Activated T-helper 1 cell treated with anti-CD3 and anti-CD28 coated beads, Interleukin-2, amount 50 U/mL, for 16 hours (primary cell): ENCODE measurements around the gene DBNL.

ENCODE experiments used
- DNase-seq, 2 donors: peaks; one replicate each; pipeline ENCODE4 v3.0.0-alpha.2; 2020; ENCODE audit warnings: low read depth in 1 of 2, low spot score in 1 of 2

The DBNL gene

DNA sequence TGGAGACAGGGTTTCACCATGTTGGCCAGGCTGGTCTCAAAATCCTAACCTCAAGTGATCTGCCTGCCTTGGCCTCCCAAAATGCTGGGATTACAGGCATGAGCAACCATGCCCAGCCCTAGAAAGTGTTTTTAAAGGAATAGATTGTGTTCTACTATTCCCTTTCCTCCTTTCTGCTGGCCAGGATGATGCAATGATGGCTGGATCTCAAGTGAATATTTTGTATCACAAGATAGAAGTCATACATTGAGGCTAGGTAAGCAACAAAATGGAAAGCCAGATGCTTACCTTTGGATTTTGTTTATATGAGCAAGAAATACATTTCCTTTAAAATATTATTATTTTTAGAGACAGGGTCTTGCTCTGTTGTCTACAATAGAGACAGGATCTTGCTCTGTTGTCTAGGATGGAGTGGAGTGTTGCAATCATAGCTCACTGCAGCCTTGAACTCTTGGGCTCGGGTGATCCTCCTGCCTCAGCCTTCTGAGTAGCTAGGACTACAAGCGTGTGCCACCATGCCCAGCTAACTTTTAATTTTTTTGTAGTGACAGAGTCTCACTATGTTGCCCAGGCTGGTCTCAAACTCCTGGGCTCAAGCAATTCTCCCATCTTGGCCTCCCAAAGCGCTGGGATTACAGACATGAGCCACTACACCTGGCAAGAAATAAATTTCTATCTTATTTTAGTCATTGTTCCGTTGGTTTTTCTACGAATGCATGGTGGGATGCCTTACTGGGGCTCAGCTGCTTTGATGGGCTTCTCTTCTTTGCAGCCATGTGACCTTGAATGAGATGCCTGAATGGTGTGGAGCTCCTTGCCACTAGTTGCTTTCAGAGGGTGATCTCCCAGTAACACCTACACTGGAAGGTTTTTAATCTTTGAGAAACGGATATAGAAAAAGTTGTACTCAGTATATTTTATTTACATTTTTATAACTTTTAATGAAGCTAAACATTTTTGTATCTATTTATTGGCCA, 53.9 kb downstream of the DBNL start:
- no peak for DNase-seq

DNA sequence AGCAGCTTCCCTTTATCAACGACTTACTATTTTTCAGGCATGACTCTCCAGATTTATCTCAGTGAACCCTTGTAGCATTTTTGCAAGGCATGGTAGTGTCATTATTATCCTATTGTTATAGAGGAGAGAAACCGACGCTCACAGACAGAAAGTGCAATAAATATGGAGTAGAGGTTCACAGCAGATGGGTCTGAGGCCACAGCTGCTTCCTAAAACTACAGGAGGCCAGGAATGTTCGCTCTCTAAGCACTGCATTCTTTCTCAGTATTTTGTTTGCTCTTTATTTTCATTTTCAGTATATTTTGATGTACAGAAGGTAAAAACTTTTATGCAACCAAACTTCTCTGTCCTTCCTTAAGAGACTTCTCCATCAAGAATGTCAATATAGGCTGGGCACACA, 55.2 kb downstream of the DBNL start:
- DNase-seq, result no peak

DNA sequence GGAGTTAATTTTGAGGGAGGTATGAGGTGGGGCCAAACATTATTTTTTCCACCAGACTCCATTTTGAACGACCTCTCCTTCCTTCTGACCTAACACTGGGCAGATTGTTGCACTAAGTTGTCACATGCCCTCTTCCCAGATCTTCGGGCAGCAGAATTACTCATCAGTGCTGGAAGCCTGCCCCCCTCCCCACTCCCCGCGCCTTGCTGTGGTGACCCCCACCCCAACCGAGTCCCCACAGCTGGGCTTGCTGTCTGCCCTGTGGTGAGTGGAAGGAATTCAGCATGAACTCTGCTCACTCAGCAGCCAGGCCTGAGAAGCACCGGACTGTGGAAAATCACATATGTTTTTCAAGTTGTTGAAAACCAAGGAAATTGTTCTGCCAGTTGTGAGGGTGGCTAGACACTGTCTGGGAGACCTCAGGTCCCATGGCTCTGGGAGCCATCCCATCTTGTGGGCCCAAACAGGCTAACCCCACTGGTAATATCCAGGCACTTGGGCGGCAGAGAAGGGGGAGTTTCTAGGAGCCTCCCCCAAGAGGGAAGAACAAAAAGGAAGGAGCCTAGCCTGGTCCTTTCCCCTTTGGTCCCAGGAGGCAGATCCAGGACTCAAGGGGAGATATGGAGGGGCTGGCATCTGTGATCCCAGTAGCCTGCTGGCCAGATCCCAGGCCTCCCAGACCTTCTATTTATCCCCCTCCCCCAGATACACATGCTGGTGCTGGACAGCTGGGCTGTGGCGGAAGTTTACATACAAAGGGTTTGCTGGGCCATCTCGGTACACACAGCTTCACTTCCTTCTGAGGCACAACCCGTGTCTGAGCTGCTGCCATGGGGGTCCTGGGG, 56.2 kb downstream of the DBNL start:
- DNase-seq, result no peak

DNA sequence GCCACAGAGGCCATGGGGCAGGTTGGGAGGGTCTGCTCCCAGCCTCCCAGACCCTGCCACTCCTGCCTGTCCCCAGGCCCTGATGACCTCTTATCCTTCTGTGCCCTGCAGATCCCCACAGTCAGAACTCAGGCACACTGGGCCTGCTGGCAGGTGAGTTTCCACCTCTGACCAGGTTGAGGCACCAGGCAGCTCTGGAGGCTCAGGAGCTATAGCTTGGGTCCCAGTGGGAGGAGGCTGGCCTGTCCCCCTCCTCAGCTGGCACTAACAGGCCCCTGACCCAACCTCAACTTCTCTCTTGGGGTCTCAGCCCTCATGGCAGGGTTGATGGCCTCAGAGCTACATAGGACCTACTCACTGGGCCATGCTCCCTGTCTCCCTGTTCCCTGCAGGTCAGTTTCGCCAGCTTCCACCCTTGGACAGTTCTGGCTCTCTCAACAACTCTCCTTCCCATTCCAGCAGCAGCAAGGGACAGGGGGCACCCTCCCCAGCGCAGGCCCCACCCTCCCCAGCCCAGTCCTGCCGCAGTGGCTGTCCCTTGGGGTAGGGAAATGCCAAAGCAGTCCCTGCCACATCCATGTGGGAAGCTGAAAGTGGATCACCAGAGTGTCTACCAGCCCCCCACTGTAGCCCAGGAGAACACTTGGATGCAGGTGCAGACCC, 56.9 kb downstream of the DBNL start:
- no peak for DNase-seq

DNA sequence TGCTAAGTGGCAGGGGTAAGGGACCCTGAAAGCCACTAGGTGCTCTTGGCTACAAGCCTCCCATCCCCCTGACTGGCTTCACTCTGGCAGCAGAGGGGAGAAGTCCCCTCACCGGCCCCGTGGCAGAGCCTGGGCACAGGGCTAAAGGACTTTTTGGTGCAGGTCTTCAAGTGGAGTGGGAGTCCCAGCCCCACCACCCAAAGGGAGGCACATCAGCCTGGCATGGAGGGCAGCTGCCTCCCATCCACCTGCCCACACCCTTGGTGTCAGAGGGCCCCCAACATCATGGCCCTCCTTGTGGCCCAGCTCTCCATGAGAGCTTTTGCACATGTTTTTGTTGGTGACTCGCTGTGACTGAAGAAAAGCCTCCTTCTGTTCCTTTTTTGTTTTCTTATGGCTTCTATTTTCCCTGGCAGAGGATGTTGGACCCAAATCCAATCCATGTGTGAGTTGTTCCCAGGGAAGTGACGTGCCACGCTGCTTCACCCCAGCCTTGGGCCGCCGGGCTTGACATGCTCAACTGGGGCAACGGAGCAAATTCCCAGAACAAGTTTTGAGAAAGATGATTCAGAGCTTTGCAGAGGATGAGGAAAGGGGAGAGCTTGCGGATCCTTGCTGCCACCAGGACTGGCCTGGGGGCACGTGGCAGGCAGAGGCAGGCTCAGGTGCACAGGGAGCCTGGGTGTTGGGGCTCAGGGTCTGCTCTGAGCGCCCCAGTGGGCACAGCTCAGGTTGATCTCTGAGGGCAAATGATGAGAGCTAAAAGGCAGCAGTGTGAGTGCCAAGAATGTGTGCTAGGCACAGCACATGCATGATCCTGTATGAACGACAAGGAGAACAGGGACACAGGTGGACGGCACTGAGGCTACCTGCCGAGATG, 57.7 kb downstream of the DBNL start:
- DNase-seq, result no peak

DNA sequence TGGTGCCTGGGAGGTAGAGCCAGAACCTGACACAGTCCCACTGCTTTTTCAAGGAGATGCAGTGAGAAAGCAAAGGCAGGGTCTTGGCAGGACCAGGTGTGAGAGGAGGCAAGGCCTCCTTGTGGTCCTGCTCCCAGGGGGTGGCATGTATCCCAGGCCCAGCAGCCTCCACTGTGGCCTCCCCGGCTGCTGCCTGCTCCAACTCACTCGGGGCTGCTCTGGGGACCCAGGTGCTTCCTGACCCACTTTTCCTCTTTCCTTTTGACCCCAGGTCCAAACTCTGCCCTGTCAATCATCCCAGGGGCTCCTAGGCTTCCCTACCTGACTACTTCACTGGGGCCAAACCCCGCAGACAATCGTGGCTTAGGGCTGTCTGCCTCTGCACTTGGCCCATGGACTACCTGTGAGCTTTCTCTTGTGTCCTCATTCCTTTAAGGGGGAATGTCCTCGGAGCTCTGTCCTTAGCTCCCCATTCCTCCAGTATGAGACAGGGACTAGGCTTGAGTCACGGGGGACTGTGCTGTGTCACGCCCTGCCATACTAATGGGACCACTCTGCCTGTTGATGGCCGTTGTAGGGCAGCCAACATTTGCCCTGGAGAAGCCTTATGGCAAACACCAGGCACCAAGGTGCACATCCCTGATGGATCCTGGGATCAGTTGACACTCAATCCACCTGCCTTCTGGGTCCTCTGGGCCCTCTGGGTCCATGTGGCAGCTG, 58.5 kb downstream of the DBNL start:
- DNase-seq, result no peak

DNA sequence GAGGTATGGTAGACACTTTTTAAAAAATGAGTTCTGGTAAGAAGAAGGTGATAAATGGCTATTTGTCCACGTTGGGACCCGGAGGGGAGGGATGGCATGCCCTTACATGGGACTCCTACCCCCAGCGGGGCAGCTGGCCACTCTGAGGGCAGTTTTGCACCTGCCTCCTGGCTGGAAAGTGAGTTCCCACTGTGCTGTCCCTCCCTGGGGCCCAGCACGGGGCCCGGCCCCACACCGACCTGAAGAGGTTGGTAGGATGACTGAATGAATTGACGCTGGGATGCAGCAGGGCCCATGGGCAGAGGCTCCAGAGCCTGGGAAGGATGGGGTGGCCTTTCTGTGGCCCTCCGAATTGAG, 59.0 kb downstream of the DBNL start:
- DNase-seq, result no peak

DNA sequence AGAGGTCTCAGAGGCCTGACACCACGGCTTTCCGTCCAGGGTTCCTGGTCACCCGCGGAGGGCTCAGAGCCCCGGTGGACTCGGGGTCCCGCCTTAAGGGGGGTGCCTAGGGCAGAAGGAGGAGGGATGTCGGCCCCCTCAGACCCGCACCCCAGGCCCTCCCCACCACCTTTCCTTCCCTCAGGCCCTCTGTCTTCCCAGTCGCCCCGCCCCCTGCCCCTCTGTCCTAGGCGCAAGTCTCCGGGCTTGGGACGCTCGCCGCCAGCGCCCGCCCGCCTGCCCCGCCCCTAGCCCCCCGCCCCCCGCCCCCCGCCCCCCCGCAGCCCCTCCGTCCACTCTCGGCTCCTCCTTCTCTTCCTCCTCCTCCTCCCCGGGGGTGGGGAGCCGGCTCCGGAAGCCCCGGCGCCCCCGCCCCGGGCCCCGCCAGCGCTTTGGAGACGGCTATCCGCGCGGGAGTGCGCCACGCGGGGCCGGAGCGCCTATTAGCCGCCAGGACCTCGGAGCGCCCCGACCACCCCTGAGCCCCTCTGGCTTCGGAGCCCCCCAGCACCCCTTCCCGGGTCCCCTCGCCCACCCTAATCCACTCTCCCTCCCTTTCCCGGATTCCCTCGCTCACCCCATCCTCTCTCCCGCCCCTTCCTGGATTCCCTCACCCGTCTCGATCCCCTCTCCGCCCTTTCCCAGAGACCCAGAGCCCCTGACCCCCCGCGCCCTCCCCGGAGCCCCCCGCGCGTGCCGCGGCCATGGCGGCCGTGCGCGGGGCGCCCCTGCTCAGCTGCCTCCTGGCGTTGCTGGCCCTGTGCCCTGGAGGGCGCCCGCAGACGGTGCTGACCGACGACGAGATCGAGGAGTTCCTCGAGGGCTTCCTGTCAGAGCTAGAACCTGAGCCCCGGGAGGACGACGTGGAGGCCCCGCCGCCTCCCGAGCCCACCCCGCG, 59.7 kb downstream of the DBNL start, which contains the start of gene AEBP1:
Gene AEBP1 (plus strand): TSS at position 423 of the 937 bp plus-strand sequence. CDS start 321 bp downstream, at position 744.
- DNase-seq, result no peak

DNA sequence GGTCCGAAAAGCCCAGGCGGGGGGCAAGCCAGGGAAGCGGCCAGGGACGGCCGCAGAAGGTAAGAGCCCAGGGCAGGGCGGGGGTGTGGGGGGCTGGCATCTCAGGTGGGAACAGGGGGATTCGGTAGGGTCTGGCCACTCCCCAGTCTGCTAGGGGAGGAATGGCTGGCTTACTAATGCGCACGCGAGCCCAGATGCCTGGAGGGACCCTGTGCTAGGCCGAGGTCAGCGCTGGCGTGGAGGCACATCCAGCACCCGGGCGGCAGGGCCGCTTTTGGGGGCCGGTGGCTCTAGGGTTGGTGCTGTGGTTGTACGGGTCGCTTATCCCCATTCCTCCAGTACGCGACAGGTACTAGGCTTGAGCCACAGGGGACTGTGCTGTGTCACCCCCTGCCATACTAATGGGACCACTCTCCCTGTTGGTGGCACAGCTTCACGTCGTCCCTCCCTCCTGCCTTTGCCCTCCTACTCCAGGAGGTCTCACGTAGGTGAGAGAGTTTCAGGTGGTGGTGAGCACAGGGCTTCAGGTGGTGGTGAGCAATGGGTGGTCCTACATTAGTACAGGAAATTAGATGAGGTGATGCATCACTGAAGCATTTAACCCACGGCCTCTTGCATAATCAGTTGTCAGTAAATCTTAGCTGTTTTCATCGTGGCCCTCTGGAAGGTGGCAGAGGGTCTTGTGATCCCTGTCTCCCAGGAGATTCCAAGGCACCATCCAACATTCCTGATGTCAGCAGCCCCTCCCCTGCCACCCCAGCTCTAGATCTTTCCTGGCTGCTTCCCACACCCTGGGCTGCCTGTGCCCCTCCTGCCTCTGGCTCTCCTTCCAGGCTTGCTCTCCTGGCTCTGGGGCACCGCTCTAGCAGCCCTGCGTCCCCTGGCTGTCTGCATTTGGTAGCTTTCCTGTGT, 60.6 kb downstream of the DBNL start:
- no peak for DNase-seq

DNA sequence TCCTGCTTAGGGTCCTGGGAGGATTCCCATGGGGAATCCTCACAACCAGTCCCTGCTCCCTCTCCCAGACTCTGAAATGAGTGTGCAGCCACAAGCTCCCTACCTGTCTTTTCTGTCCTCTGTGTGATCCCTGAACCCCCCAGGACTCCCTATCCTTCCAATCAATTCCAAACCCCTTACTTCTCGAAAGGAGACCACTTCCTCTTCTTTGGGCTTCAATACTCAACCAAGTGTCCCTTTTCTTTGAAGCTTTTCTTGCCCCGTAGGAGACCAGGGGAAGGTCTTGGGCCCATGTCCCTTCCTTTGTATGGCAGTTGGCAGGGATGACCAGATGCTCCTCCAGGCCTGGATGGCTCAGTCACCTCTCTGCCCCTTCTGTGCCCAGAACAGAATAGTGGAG, 61.3 kb downstream of the DBNL start:
- no peak for DNase-seq

DNA sequence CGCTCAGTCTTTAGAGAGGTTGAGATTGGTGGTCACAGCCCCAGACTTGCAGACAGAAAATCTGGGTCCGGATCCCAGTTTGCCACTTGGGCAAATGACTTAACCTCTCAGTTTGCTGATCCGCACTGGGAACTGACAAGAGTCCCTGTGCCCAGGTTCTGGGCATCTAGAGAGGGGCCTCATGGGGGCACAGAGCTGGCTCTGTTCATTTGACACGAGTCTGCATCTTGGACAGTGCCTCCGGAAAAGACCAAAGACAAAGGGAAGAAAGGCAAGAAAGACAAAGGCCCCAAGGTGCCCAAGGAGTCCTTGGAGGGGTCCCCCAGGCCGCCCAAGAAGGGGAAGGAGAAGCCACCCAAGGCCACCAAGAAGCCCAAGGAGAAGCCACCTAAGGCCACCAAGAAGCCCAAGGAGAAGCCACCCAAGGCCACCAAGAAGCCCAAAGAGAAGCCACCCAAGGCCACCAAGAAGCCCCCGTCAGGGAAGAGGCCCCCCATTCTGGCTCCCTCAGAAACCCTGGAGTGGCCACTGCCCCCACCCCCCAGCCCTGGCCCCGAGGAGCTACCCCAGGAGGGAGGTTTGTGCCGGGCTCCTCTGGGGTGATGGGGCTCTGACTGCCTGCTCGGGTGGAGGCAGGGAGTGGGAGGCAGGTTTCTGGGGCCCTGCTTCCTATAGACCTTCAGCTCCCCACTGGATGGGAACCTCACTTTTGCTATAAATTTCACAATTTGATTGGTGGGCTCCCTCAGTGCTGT, 62.0 kb downstream of the DBNL start:
- no peak for DNase-seq

DNA sequence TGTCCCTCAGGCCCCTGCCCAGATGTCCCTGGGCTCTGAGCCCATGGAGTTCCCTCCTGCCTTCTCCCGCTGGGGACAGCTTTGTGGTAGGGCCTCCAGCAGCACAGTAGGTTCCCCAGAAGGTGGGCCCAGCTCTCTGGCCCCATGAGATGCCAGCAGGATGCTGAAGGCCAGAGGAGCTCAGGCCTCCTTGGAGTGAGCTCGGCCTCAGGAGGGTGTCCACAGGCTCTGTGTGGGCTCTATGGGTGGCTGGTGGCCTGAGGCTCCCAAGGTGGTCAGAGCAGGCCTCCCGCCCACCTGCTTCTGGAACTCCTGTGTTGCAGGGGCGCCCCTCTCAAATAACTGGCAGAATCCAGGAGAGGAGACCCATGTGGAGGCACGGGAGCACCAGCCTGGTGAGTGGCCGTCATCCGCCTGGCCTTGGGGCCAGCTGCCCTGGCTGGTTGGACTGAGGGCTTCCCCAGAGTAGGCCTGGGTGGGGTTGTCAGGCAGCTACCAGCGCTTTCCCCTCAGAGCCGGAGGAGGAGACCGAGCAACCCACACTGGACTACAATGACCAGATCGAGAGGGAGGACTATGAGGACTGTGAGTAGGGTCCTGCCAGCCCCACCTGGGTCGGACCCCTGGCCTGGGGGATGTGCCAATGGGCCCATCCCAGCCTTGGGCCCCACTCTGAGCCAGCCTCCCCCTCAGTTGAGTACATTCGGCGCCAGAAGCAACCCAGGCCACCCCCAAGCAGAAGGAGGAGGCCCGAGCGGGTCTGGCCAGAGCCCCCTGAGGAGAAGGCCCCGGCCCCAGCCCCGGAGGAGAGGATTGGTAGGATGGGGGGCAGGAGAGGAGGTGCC, 62.8 kb downstream of the DBNL start:
- DNase-seq, result no peak

DNA sequence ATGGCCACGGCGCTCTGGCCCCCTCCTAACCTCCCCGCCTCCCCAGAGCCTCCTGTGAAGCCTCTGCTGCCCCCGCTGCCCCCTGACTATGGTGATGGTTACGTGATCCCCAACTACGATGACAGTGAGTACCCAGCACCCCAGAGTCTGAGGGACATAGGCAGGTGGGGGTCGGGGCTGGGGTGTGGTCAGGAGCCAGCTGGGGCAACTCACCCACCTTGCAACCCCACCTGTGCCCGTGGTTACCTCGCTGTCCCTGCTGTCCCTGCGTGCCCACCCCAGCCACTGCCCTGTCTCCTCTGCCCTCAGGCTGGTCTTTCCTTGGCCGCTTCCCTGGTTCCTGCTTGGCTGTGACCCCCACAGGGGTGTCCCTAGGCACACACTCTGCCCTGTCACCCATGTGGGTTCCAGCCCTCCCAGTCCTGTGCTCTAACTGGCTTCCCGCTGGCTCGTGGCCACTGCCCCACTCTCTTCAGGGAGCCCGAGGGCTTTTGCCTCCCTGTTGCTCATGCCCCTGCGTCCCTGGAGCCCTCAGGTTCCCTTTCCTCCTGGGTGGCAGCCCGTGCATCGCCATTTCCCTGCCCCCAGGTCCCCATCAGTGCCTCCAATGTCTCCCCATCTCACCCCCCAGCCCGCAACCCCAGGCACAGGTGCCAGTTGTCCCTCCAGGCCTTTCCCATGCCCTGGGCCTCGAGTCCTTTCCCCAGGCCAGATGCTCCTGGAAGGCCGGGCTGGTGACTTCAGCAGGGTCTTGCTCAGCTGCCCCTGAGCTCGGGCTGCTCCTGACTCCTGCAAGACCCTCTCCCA, 63.7 kb downstream of the DBNL start:
- no peak for DNase-seq

DNA sequence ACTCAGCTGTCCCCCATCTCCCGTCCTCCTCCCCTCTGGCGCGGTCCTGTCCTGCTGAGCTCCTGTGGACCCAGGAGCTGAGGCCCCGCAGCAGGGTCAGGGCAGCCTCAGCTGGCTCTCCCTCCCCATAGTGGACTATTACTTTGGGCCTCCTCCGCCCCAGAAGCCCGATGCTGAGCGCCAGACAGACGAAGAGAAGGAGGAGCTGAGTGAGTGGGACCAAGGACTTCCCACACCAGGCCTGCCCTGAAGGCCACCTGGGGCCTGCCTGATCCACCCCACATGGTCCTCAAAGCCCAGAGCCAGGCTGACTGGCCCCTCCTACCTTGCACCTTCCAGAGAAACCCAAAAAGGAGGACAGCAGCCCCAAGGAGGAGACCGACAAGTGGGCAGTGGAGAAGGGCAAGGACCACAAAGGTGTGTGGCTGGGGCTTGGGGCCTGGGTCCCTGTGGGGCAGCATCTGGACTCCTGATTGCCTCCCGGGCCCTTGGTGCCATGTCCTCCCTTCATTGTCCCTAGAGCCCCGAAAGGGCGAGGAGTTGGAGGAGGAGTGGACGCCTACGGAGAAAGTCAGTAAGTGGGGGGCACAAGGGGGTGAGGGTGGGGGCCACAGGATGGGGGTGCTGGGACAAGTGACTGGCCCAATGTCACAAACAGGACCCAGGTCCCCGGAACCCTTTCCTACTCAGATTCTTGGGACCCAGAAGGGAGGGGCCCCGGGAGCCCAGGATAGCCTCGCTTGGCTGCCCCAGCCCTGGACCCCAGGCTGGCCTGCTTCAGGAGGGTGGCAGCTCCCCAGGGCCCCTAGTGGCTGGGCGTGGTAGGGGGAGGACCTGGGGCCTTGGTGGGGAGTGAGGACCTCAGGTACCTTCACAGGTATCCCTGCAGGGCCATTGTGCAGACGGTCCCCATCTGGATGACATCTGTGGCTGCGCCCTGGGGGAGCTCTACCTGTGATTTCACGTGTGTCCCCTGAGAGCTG, 64.6 kb downstream of the DBNL start:
- DNase-seq, result no peak
